Choroid plexus epithelial cell (primary cell): ENCODE measurements around the gene NCKAP1.
A peak's percentile ranks its signal among the peaks of the same experiment; 100 is the strongest.
"Not testable (repeated sequence)": the region's sequence is repeated elsewhere in the genome, so short reads cannot be mapped to it uniquely, and the experiment has no call there.

Source experiments
- DNase-seq: peaks from one replicate; pipeline ENCODE4 v3.0.0-alpha.2; 2010; ENCODE audit warnings: low read depth
- H3K4me3 ChIP-seq: 2 replicates; pipeline ENCODE4 v1.5.1; 2011; ENCODE audit warnings: low read depth, mild to moderate bottlenecking, control low read depth, low read length, moderate library complexity
- TF ChIP-seq, protein P1 (sequence below): conservative IDR thresholded peaks from 2 replicates; pipeline ENCODE4 v1.5.1; 2011; ENCODE audit warnings: low read depth, mild to moderate bottlenecking, control low read depth, inconsistent platforms, low read length, moderate library complexity

Gene NCKAP1

DNA sequence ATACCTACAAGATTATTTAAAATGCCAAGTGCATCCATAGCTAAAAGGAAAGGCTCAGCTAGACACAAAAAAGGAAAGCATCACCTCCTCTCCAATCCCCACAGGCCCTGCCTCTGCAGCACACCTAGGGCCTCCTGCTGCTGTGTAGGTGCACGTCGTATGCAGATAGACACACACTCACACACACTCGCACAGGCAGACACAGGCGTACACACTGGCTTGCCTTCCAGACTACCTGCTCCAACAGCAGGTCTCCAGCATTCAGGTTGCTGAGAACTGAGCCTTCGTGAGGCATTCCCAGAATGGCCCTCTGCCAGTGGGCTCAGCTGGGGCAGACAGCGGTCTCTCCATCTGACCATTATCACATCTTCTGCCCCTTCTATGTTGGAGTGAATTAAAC is 136.5 kb downstream of the NCKAP1 start:
- no peak overlapping the region for H3K4me3 ChIP-seq
- TF ChIP-seq, protein P1, sequence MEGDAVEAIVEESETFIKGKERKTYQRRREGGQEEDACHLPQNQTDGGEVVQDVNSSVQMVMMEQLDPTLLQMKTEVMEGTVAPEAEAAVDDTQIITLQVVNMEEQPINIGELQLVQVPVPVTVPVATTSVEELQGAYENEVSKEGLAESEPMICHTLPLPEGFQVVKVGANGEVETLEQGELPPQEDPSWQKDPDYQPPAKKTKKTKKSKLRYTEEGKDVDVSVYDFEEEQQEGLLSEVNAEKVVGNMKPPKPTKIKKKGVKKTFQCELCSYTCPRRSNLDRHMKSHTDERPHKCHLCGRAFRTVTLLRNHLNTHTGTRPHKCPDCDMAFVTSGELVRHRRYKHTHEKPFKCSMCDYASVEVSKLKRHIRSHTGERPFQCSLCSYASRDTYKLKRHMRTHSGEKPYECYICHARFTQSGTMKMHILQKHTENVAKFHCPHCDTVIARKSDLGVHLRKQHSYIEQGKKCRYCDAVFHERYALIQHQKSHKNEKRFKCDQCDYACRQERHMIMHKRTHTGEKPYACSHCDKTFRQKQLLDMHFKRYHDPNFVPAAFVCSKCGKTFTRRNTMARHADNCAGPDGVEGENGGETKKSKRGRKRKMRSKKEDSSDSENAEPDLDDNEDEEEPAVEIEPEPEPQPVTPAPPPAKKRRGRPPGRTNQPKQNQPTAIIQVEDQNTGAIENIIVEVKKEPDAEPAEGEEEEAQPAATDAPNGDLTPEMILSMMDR = no peak
- no peak for DNase-seq

GRCh38 chr2:182898718-182899117 is 139.5 kb downstream of the NCKAP1 start:
- no peak for DNase-seq
- no peak overlapping the region for H3K4me3 ChIP-seq
- TF ChIP-seq, protein P1 = no peak

DNA sequence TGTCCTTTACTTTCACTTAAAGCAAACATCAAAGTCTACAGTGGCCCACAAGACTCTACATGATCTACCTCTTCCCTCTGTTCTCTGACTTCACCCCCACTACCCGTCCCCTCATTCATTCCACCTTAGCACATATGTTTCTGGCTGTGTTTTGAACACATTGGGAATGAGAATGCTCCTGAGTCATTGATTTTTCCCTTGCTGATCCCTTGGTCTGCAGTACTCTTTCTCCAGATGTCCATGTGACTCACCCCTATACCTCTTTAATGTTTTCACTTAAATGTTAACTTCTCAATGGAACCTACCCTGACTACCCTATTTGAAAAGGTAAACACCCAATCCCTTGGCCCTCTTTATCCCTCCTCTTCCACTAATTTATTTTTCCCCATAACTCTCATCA is 141.1 kb downstream of the NCKAP1 start:
- TF ChIP-seq, protein P1 = no peak
- H3K4me3 ChIP-seq = no peak overlapping the region
- DNase-seq = peak; percentile 31

DNA sequence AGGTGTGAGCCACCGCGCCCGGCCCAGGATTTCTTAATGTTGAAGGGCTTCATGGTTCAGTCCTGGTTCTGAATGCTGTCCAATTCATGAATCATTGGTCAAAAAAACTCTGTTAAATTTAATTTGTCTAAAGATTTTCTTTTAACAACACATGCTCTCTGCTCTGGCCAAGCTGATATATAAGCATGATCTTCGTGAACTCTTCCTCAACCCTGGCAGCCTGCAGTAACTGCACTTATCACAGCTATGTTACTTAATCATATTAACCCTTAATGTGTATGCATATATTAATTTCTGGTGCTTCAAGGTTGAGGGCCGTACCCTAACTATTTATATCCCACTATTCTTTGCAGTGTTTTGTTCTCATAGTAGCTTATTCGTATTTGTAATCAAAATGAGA is 142.5 kb downstream of the NCKAP1 start:
- DNase-seq = no peak
- TF ChIP-seq, protein P1 = no peak
- no peak overlapping the region for H3K4me3 ChIP-seq

DNA sequence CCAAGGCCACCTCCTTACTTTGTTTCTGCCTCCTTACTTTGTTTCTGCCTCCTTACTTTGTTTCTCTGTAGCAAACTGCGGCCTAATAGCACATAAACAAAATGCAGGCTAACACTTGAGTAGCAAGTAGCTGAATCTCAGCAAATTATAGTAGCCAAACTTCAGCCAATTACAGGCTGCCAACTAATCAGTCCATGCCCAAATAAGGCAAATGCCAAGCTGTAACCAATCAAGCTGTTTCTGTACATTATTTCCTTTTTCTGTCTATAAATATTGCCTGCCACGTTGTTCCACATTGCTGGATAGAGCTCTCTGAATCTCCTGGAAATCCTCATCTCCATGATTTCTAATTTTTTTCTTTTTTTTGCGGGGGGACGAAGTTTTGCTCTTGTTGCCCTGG is 143.1 kb downstream of the NCKAP1 start:
- no peak overlapping the region for H3K4me3 ChIP-seq
- TF ChIP-seq, protein P1 = no peak
- no peak for DNase-seq

DNA sequence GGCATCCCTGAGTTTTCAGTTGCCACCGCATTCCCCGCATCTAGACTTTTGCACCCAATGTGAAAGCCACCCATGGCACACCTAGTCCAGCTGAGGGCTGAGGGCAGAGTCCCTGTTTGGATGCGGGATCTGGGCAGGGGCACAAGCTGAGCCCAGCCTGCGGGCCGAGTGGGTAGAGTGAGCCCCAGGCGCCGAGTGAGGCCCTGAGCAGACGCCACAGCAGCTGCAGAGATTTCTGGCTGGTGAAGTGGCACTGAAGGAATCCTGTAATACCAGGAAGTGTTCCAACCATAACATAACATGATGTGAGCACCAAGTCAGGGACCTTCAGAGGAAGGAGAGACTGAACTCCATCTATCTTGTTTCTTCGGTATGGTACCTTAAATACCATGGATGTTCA is 144.1 kb downstream of the NCKAP1 start:
- TF ChIP-seq, protein P1 = no peak
- DNase-seq = no peak
- no peak overlapping the region for H3K4me3 ChIP-seq

GRCh38 chr2:182893666-182894065 is 144.6 kb downstream of the NCKAP1 start:
- no peak overlapping the region for H3K4me3 ChIP-seq
- DNase-seq = no peak
- TF ChIP-seq, protein P1 = no peak

GRCh38 chr2:182893035-182893434 is 145.2 kb downstream of the NCKAP1 start:
- H3K4me3 ChIP-seq, DNase-seq: not testable (repeated sequence)
